Heart left ventricle (tissue), 16 donors: Measurements from ENCODE around the gene DSC1. TPM values are rescaled to one million over a fixed set of nuclear protein-coding genes. Genes with fewer than 3 reads are reported as not detected.
"Not testable (repeated sequence)": the region's sequence is repeated elsewhere in the genome, so short reads cannot be mapped to it uniquely, and the experiment has no call there.

Source experiments
- ATAC-seq, 4 donors: fragments of 200-7000 bp; cut with Tn5 transposase; one replicate each; pipeline ENCODE4 v1.9.1; 2020 to 2022; ENCODE audit warnings: moderate library complexity in 4 of 4, mild to moderate bottlenecking in 3 of 4, moderate number of reproducible peaks in 1 of 4
- DNase-seq, 5 donors: peaks; one replicate each; pipeline ENCODE4 v3.0.0-alpha.2; 2020
- H3K27ac ChIP-seq, 12 donors: fragments of 200-600 bp; sonication (generic) in 4 of 12; one replicate each; pipeline versions ENCODE4 v1.5.0 to v1.8.0; 2016 to 2022; ENCODE audit warnings: mild to moderate bottlenecking in 2 of 12
- H3K27me3 ChIP-seq, 9 donors: fragments of 200-600 bp; sonication (generic) in 2 of 9; one replicate each; pipeline versions ENCODE4 v1.5.1 to v1.8.0; 2016 to 2022; ENCODE audit warnings: mild to moderate bottlenecking in 3 of 9
- H3K36me3 ChIP-seq, 9 donors: fragments of 200-600 bp; sonication (generic) in 2 of 9; one replicate each; pipeline versions ENCODE4 v1.5.0 to v1.8.0; 2018 to 2022; ENCODE audit warnings: mild to moderate bottlenecking in 2 of 9
- H3K4me1 ChIP-seq, 12 donors: fragments of 200-600 bp; sonication (generic) in 4 of 12; one replicate each; pipeline versions ENCODE4 v1.5.0 to v1.8.0; 2016 to 2022; ENCODE audit warnings: mild to moderate bottlenecking in 3 of 12
- H3K4me3 ChIP-seq, 12 donors: fragments of 200-600 bp; sonication (generic) in 4 of 12; one replicate each; pipeline versions ENCODE4 v1.5.0 to v1.8.0; 2017 to 2022; ENCODE audit warnings: mild to moderate bottlenecking in 9 of 12, moderate library complexity in 4 of 12
- H3K9me3 ChIP-seq, 12 donors: fragments of 200-600 bp; sonication (generic) in 4 of 12; one replicate each; pipeline versions ENCODE4 v1.5.0 to v1.8.0; 2016 to 2022; ENCODE audit warnings: mild to moderate bottlenecking in 1 of 12
- POLR2A ChIP-seq, 2 donors: fragments of 450-650 bp; IDR thresholded peaks; one replicate each; pipeline ENCODE4 v1.6.1; 2017; ENCODE audit warnings: antibody characterized with exemption in 2 of 2, mild to moderate bottlenecking in 2 of 2, moderate library complexity in 2 of 2
- WGBS, 4 donors: extraction: QIAGEN DNeasy Blood & Tissue Kit in 2 of 4; methylation state at CpG; one replicate each; pipeline versions ENCODE4 v1.1.5 to v1.1.7; 2013 to 2018; 5-methylcytosine and 5-hydroxymethylcytosine counted together
- intact Hi-C, 10 donors: fragments of 100-400 bp; cut with DNase I; formaldehyde crosslinking; loops; one replicate each; pipeline versions ENCODE4 v1.11.1 to v1.14.2; 2022
- polyA plus RNA-seq, 2 donors: library from polyadenylated mRNA; stranded (reverse); fragments of 200-250 nt; gene quantifications; one replicate each; pipeline ENCODE4 v1.2.3, GENCODE V29; 2013
- total RNA-seq, 9 donors: library from RNA; depleted of rRNA in 2 of 9; stranded (reverse); fragments of >200 nt in 2 of 9; fragmentation: NEBNext Ultra II Directional in 3 of 9; extraction: Animal tissue kit (Norgen Biotek cat#: 25700) in 3 of 9; gene quantifications; one replicate each; pipeline versions ENCODE4 v1.1.0 to v1.2.4, GENCODE V29; 2016 to 2023
- TF ChIP-seq, protein P1 (sequence below), 12 donors: fragments of 200-600 bp; sonication (generic) in 4 of 12; IDR thresholded peaks; one replicate each; pipeline versions ENCODE4 v1.5.0 to v1.8.0; 2018 to 2022; ENCODE audit warnings: antibody characterized with exemption in 12 of 12, mild to moderate bottlenecking in 5 of 12
- donor health status: ischemic (EF 13 %, LVEDD 7.1; RV severe dilation, severe dysfunction).
- donor health status: healthy with polysubstance abuse.
- donor health status: DM: no; HTN: yes; CAD: no.
- donor health status: DM: no; HTN: no; CAD: no.
- donor health status: ischemic (EF 25% LVEDD 6.9; RV normal size, moderate dysfunction).
- donor health status: ischemic (EF 25% LVEDD 5.7; RV mildly dilated, moderate dysfunction).
- donor health status: healthy.
- donor health status: DM: yes; HTN: yes; CAD: no.
- donor health status: ischemic (EF 35%, LVEDD 5.7; RV mildly dilated, moderate dysfunction).
- donor health status: nonischemic (EF 11% LVEDD 7.7; RV severe dilation, severe dysfunction).
- donor health status: DM: yes; HTN: yes; CAD: no.
- donor health status: PGD.
- donor health status: ischemic (EF 29% LVEDD 5.4; RV normal size, mild dysfunction).
- donor health status: nonischemic (EF 23%, LVEDD 6.1; RV moderate dilation, normal function).

Gene DSC1
- total and polyA plus RNA-seq, 11 donors, result 0.18 to 10.7 (median 4.9) TPM

DNA sequence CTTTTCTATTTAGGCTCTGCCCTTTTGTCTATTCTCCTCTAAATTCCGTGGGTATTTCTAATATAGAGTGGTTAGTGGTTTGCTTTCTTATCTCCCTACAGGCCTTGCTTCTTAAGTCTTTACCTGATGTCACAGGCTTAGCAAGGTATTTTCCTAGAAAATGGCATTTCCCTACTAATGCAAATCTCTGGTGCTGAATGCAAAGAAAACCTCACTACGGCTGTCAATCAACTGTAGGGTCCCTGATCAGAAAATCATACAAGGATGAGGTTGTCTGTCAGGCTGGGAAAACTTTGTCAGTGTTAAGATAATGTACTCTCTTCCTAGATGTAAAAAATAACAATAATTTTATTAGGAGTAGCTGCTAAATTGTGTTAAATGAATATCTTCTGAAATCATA is 27.1 kb upstream of the DSC1 start:
- H3K9me3 ChIP-seq, result no peaks in the 10 kb centered on the region
- WGBS, 4 donors, result 76 to 86% (median 83%) methylated on average over 2 of the region's 2 CpGs
- intact Hi-C loops, result loop anchor here in 1 of 10 donors (10.0 kb wide), 1 partner anchor 55 kb away; no protein-coding TSS in a partner anchor
- no peaks in the 10 kb centered on the region for H3K36me3 ChIP-seq
- peaks cover 0 to 7% (median 0%) of the 10 kb centered on the region in 12 donors for H3K4me1 ChIP-seq
- H3K27me3 ChIP-seq, result no peaks in the 10 kb centered on the region
- H3K27ac ChIP-seq, result no peak overlapping the region
- H3K4me3 ChIP-seq, result no peak overlapping the region
- TF ChIP-seq POLR2A (IDR thresholded peaks at IDR 0.05), result no peak
- TF ChIP-seq, protein P1, sequence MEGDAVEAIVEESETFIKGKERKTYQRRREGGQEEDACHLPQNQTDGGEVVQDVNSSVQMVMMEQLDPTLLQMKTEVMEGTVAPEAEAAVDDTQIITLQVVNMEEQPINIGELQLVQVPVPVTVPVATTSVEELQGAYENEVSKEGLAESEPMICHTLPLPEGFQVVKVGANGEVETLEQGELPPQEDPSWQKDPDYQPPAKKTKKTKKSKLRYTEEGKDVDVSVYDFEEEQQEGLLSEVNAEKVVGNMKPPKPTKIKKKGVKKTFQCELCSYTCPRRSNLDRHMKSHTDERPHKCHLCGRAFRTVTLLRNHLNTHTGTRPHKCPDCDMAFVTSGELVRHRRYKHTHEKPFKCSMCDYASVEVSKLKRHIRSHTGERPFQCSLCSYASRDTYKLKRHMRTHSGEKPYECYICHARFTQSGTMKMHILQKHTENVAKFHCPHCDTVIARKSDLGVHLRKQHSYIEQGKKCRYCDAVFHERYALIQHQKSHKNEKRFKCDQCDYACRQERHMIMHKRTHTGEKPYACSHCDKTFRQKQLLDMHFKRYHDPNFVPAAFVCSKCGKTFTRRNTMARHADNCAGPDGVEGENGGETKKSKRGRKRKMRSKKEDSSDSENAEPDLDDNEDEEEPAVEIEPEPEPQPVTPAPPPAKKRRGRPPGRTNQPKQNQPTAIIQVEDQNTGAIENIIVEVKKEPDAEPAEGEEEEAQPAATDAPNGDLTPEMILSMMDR (IDR thresholded peaks at IDR 0.05), result no peak
- no peak for DNase-seq
- no peak for ATAC-seq

DNA sequence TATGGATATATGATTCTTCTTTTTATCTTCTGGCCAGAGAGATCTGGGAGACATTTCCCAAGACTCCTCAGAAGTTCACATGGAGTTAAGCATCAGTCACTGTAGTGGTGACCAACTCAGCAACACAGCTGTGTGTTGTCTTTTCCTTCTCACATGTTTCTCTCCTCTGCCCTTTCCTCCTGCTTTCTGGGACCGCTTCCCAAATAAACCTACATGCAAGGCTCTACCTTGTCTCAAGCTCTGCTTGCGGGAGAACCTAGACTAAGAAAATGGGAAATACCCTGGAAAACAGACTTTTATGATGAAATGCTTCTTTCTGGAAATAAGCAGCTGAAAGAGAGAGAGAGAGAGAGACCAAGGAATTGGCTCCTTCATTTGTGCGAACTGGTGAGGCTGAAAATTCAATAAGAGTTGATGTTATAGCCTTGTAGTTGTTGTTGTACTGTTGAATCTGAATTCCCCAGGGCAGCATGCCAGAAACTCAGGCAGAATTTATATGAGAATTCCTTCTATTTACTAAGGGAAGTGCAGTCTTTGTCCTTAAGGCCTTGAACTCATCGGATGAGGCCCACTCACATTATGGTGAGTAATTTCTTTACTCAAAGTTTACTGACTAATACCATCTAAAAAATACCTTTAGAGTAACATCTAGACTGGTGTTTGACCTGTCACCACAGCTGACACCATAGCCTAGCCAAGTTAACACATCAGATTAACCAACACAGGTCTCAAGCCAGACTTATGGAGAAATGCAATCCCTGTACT is 22.7 kb upstream of the DSC1 start:
- TF ChIP-seq POLR2A (IDR thresholded peaks at IDR 0.05), result no peak
- TF ChIP-seq, protein P1 (IDR thresholded peaks at IDR 0.05), result no peak
- WGBS, 4 donors, result 61 to 80% (median 67%) methylated on average over 4 of the region's 4 CpGs
- Histone ChIP-seq H3K27me3 (no peaks in the 10 kb centered on the region), H3K36me3 (no peaks in the 10 kb centered on the region), H3K27ac (no peak overlapping the region), H3K4me1 (no peaks in the 10 kb centered on the region), H3K9me3 (peaks cover 0 to 6% (median 0%) of the 10 kb centered on the region in 12 donors), H3K4me3 (no peak overlapping the region)
- ATAC-seq (no peak), DNase-seq (no peak)
- intact Hi-C loops, result no loop called here

DNA sequence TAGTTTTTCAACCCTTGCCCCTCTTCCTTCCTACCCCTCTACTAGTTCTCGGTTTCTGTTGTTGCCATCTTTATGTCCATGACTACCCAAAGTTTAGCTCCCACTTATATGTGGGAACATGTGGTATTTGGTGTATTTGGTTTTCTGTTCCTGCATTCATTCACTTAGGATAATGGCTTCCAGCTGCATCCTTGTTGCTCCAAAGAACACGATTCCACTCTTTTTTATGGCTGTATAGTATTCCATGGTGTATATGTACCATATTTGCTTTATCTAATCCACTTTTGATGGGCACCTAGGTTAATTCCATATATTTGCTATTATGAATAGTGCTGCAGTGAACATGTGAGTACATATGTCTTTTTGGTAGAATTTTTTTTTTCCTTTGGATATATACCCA is 20.6 kb upstream of the DSC1 start:
- Histone ChIP-seq H3K4me3 (no peak overlapping the region), H3K27ac (no peak overlapping the region), H3K4me1 (no peaks in the 10 kb centered on the region), H3K36me3 (no peaks in the 10 kb centered on the region), H3K27me3 (no peaks in the 10 kb centered on the region), H3K9me3 (peaks cover 0 to 6% (median 0%) of the 10 kb centered on the region in 12 donors)
- intact Hi-C loops, result no loop called here
- TF ChIP-seq POLR2A (IDR thresholded peaks at IDR 0.05), result no peak
- TF ChIP-seq, protein P1 (IDR thresholded peaks at IDR 0.05), result no peak
- 89 to 93% (median 92%) methylated on average over 2 of the region's 2 CpGs for WGBS, 4 donors
- no peak for ATAC-seq
- no peak for DNase-seq

DNA sequence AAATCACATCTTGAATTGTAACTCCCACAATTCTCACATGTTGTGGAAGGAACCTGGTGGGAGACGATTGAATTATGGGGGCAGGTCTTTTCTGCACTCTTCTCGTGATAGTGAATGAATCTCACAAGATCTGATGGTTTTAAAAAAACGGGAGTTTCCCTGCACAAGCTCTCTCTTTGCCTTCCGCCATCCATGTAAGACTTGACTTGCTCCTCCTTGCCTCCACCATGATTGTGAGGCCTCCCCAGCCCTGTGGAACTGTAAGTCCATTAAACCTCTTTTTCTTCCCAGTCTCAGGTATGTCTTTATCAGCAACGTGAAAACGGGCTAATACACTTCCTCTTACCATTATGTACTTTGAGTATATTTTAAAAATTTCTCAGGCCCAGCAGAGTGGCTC is 14.7 kb upstream of the DSC1 start:
- H3K9me3 ChIP-seq, DNase-seq, intact Hi-C loops, H3K27ac ChIP-seq, H3K4me1 ChIP-seq, ATAC-seq, H3K27me3 ChIP-seq, H3K36me3 ChIP-seq, H3K4me3 ChIP-seq: not testable (repeated sequence)
- WGBS, 4 donors, result 92 to 95% (median 93%) methylated on average over 6 of the region's 6 CpGs

DNA sequence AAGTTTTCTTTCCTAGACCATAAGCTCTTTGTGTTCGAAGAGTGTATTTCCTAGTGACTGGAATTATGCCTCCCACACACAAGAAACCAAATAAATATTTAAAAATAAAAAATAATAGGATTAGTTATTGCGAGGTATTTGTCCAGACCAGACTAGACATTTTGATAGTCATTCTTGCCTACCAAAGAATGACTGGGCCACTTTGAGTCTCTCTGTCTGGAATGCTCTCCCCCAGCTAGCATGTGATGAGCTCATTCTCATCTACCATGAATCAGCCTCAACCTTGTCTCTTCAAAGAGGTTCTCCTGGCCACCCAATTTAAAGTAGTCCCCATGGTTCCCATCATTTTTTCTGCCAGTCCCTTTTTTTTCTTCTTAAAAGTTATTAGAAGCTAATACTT is 13.9 kb upstream of the DSC1 start:
- Histone ChIP-seq H3K4me3 (no peak overlapping the region), H3K9me3 (no peaks in the 10 kb centered on the region), H3K36me3 (no peaks in the 10 kb centered on the region), H3K27me3 (no peaks in the 10 kb centered on the region), H3K27ac (no peak overlapping the region), H3K4me1 (no peaks in the 10 kb centered on the region)
- DNase-seq (no peak), ATAC-seq (no peak)
- intact Hi-C loops, result no loop called here
- WGBS, 4 donors, result 89 to 96% (median 95%) methylated on average over 2 of the region's 2 CpGs
- TF ChIP-seq, protein P1 (IDR thresholded peaks at IDR 0.05), result no peak
- no peak for TF ChIP-seq POLR2A (IDR thresholded peaks at IDR 0.05)
